Measurements from ENCODE around the gene TSGA10. TPM values are rescaled to one million over a fixed set of nuclear protein-coding genes. Genes with fewer than 3 reads are reported as not detected.
"Not testable (repeated sequence)": the region's sequence is repeated elsewhere in the genome, so short reads cannot be mapped to it uniquely, and the experiment has no call there.

Gene TSGA10
- total RNA-seq, 1 donor from 2014 or later = 3.7 TPM

GRCh38 chr2:99140056-99140859, 14.5 kb downstream of the TSGA10 start:
- peaks cover 22% of the 10 kb centered on the region for H3K4me1 Mint-ChIP-seq
- H3K27ac Mint-ChIP-seq = peak overlapping the region; percentile 91

GRCh38 chr2:99139003-99139402, 15.7 kb downstream of the TSGA10 start:
- H3K4me1 Mint-ChIP-seq = peaks cover 22% of the 10 kb centered on the region

More at GRCh38 chr2:99140056-99140859, 14.5 kb downstream of the TSGA10 start:
- no peak for DNase-seq
- H3K9me3 Mint-ChIP-seq = no peaks in the 10 kb centered on the region
- H3K4me3 Mint-ChIP-seq = peak overlapping the region; percentile 95
- H3K27me3 Mint-ChIP-seq = peaks cover 29% of the 10 kb centered on the region
- H3K36me3 Mint-ChIP-seq (ENCODE audit: low read depth) = no peaks in the 10 kb centered on the region
- intact Hi-C loops (cut with micrococcal nuclease) = loop anchor here (2.0 kb wide), 1 partner anchor 351 kb away; the partner anchor contains the start of gene REV1

DNA sequence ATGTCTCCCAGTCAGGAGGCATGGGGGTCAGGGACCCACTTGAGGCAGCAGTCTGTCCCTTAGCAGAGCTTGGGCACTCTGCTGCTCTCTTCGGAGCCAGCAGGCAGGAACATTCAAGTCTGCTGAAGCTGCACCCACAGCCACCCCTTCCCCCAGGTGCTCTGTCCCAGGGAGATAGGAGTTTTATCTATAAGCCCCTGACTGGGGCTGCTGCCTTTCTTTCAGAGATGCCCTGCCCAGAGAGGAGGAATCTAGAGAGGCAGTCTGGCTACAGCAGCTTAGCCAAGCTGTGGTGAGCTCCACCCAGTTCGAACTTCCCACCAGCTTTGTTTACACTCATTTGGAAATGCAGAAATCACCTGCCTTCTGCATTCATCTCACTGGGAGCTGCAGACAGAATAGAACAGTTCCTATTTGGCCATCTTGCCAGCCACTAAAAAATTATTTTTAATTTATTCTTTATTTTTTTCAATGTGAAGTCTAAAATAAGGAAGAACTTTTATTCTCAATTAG, 19.6 kb downstream of the TSGA10 start:
- H3K36me3 Mint-ChIP-seq (ENCODE audit: low read depth); H3K4me1 Mint-ChIP-seq; H3K27ac Mint-ChIP-seq; intact Hi-C loops (cut with micrococcal nuclease); DNase-seq; H3K4me3 Mint-ChIP-seq: not testable (repeated sequence)
- H3K27me3 Mint-ChIP-seq = peaks cover 24% of the 10 kb centered on the region
- H3K9me3 Mint-ChIP-seq = peaks cover 14% of the 10 kb centered on the region

More at GRCh38 chr2:99139003-99139402, 15.7 kb downstream of the TSGA10 start:
- intact Hi-C loops (cut with micrococcal nuclease) = no loop called here
- DNase-seq = no peak
- Mint-ChIP-seq H3K9me3 (no peaks in the 10 kb centered on the region), H3K27me3 (peaks cover 29% of the 10 kb centered on the region), H3K4me3 (no peak overlapping the region), H3K27ac (no peak overlapping the region), H3K36me3 (ENCODE audit: low read depth) (no peaks in the 10 kb centered on the region)

DNA sequence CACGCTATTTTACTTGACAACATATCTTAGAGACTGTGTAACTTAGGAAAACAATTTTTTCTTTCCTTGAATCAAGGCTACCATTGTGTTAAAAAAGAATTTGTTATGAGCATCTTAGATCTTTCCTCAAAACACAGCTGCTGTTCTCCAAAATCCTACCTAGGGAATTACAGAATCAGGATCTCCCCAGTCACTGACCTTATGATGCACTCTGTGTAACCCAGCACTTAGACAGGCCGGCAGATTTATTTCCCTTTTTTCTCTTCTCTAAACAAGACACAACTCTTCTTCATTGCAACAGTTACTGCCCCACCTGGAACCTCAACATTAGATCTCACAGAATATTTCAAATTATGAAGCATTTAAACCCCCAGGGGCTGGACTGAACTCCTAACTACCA, 26.8 kb downstream of the TSGA10 start:
- intact Hi-C loops (cut with micrococcal nuclease) = no loop called here
- H3K4me3 Mint-ChIP-seq = no peak overlapping the region
- peaks cover 15% of the 10 kb centered on the region for H3K9me3 Mint-ChIP-seq
- peaks cover 2% of the 10 kb centered on the region for H3K27me3 Mint-ChIP-seq
- H3K27ac Mint-ChIP-seq = no peak overlapping the region
- H3K36me3 Mint-ChIP-seq (ENCODE audit: low read depth) = no peaks in the 10 kb centered on the region
- H3K4me1 Mint-ChIP-seq = no peaks in the 10 kb centered on the region
- DNase-seq = no peak

- H3K27ac Mint-ChIP-seq = no peak overlapping the region
- intact Hi-C loops (cut with micrococcal nuclease) = no loop called here
These were observed 42.1 kb downstream of the TSGA10 start for GRCh38 chr2:99112617-99113016.

DNA sequence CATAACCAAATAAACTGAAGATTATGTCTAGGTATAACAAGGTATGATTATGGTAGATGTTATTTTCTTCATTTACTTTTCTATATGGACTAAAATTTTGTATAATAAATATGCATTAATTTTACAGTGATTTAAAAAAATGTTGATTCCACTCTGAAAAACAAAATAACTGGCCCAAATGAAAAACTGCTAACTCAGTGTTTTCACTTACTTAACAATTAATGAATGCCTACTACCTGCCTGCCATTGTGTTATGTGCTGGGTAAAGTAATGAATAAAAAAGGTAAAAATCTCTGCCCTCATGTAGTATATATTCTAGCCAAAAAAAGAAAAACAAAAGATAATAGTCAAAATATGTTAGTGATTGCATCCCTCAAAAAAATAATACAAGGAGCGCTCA, 42.8 kb downstream of the TSGA10 start:
- Mint-ChIP-seq H3K36me3 (ENCODE audit: low read depth) (no peaks in the 10 kb centered on the region), H3K9me3 (no peaks in the 10 kb centered on the region), H3K4me3 (no peak overlapping the region), H3K4me1 (no peaks in the 10 kb centered on the region), H3K27ac (no peak overlapping the region), H3K27me3 (peaks cover 6% of the 10 kb centered on the region)
- intact Hi-C loops (cut with micrococcal nuclease) = no loop called here
- no peak for DNase-seq

More at GRCh38 chr2:99112617-99113016, 42.1 kb downstream of the TSGA10 start:
- Mint-ChIP-seq H3K27me3 (peaks cover 7% of the 10 kb centered on the region), H3K9me3 (no peaks in the 10 kb centered on the region), H3K4me3 (no peak overlapping the region), H3K36me3 (ENCODE audit: low read depth) (no peaks in the 10 kb centered on the region), H3K4me1 (no peaks in the 10 kb centered on the region)
- DNase-seq = no peak

DNA sequence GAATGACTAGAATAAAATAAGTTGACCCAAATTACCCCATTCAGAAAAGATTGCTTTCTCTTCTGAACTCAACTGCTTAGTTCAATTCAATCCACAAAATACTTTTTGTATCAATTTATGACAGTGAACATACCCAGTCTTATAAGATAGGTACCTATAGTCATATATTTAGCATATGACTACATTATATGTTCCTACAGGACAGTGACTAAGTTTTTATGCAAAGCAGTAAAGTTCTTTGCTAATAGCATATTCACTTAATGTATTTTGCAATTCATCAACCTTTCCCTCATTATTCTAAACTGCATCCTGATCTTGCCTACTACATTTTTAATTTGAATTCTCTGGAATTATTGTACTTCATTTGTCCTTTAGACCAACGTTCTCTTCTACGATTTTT, 43.5 kb downstream of the TSGA10 start:
- intact Hi-C loops (cut with micrococcal nuclease) = no loop called here
- Mint-ChIP-seq H3K36me3 (ENCODE audit: low read depth) (no peaks in the 10 kb centered on the region), H3K4me1 (no peaks in the 10 kb centered on the region), H3K27me3 (peaks cover 5% of the 10 kb centered on the region), H3K9me3 (no peaks in the 10 kb centered on the region), H3K4me3 (no peak overlapping the region), H3K27ac (no peak overlapping the region)
- no peak for DNase-seq

DNA sequence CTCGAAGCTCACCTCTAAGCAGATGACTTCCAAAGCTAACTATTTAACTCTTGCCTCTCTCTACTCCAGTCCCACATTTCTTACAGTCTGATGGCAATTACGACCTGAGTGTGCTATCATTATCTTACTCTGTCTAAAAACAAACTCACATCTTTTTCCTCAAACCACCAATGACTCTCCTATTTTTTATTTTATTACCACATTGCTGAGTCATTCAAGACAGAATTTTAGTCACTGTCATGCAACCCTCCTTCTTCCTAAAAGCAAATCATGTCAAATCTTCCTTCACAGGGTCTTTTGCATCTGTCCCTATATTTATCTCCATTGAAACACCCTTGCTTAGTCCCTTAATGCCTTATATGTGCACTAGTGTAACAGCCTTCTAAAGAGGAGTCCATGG, 47.8 kb downstream of the TSGA10 start:
- intact Hi-C loops (cut with micrococcal nuclease) = no loop called here

GRCh38 chr2:99104006-99104405, 50.7 kb downstream of the TSGA10 start:
- Mint-ChIP-seq H3K27ac (no peak overlapping the region), H3K27me3 (no peaks in the 10 kb centered on the region), H3K9me3 (no peaks in the 10 kb centered on the region), H3K4me3 (no peak overlapping the region), H3K4me1 (peaks cover 3% of the 10 kb centered on the region), H3K36me3 (ENCODE audit: low read depth) (no peaks in the 10 kb centered on the region)
- DNase-seq = no peak
- intact Hi-C loops (cut with micrococcal nuclease) = no loop called here

More for the DNA sequence above, 47.8 kb downstream of the TSGA10 start:
- no peaks in the 10 kb centered on the region for H3K9me3 Mint-ChIP-seq
- no peaks in the 10 kb centered on the region for H3K4me1 Mint-ChIP-seq
- H3K4me3 Mint-ChIP-seq = no peak overlapping the region
- H3K36me3 Mint-ChIP-seq (ENCODE audit: low read depth) = no peaks in the 10 kb centered on the region
- peaks cover 2% of the 10 kb centered on the region for H3K27me3 Mint-ChIP-seq
- no peak overlapping the region for H3K27ac Mint-ChIP-seq
- no peak for DNase-seq

GRCh38 chr2:99101697-99102096, 53.0 kb downstream of the TSGA10 start:
- Mint-ChIP-seq H3K27ac (no peak overlapping the region), H3K4me3 (no peak overlapping the region), H3K4me1 (peaks cover 3% of the 10 kb centered on the region), H3K36me3 (ENCODE audit: low read depth) (no peaks in the 10 kb centered on the region), H3K9me3 (no peaks in the 10 kb centered on the region), H3K27me3 (no peaks in the 10 kb centered on the region)
- DNase-seq = peak; percentile 13
- intact Hi-C loops (cut with micrococcal nuclease) = no loop called here

GRCh38 chr2:99096728-99097127, 58.0 kb downstream of the TSGA10 start:
- no peak for DNase-seq
- intact Hi-C loops (cut with micrococcal nuclease) = no loop called here
- no peak overlapping the region for H3K27ac Mint-ChIP-seq

GRCh38 chr2:99088017-99088416, 66.7 kb downstream of the TSGA10 start:
- no peak for DNase-seq
- peaks cover 2% of the 10 kb centered on the region for H3K4me1 Mint-ChIP-seq
- H3K9me3 Mint-ChIP-seq = peaks cover 10% of the 10 kb centered on the region
- peaks cover 43% of the 10 kb centered on the region for H3K27me3 Mint-ChIP-seq
- H3K4me3 Mint-ChIP-seq = no peak overlapping the region
- no peaks in the 10 kb centered on the region for H3K36me3 Mint-ChIP-seq (ENCODE audit: low read depth)
- no peak overlapping the region for H3K27ac Mint-ChIP-seq
- intact Hi-C loops (cut with micrococcal nuclease) = loop anchor here (5.0 kb wide), 1 partner anchor 89 kb away; no protein-coding TSS in a partner anchor

More at GRCh38 chr2:99096728-99097127, 58.0 kb downstream of the TSGA10 start:
- H3K36me3 Mint-ChIP-seq (ENCODE audit: low read depth) = no peaks in the 10 kb centered on the region
- peaks cover 10% of the 10 kb centered on the region for H3K9me3 Mint-ChIP-seq
- H3K4me1 Mint-ChIP-seq = peaks cover 4% of the 10 kb centered on the region
- no peak overlapping the region for H3K4me3 Mint-ChIP-seq
- peaks cover 19% of the 10 kb centered on the region for H3K27me3 Mint-ChIP-seq

- Mint-ChIP-seq H3K27me3 (peaks cover 38% of the 10 kb centered on the region), H3K27ac (no peak overlapping the region), H3K4me3 (no peak overlapping the region), H3K4me1 (peaks cover 2% of the 10 kb centered on the region), H3K36me3 (ENCODE audit: low read depth) (no peaks in the 10 kb centered on the region), H3K9me3 (no peaks in the 10 kb centered on the region)
- DNase-seq = no peak
- intact Hi-C loops (cut with micrococcal nuclease) = loop anchor here (5.0 kb wide), 1 partner anchor 91 kb away; no protein-coding TSS in a partner anchor
These were observed 68.4 kb downstream of the TSGA10 start for GRCh38 chr2:99086385-99086784.

- H3K4me3 Mint-ChIP-seq = no peak overlapping the region
- intact Hi-C loops (cut with micrococcal nuclease) = loop anchor here (5.0 kb wide), 1 partner anchor 92 kb away; no protein-coding TSS in a partner anchor
- no peaks in the 10 kb centered on the region for H3K36me3 Mint-ChIP-seq (ENCODE audit: low read depth)
- H3K27ac Mint-ChIP-seq = no peak overlapping the region
- peaks cover 32% of the 10 kb centered on the region for H3K27me3 Mint-ChIP-seq
- no peak for DNase-seq
- H3K4me1 Mint-ChIP-seq = peaks cover 2% of the 10 kb centered on the region
- no peaks in the 10 kb centered on the region for H3K9me3 Mint-ChIP-seq
These were observed 69.3 kb downstream of the TSGA10 start for GRCh38 chr2:99085421-99085820.
